Measurements from ENCODE around the gene ATP1B2. TPM values are rescaled to one million over a fixed set of nuclear protein-coding genes. Genes with fewer than 3 reads are reported as not detected.

ATP1B2 gene
- total and polyA plus RNA-seq, 2 of the 8 experiments (the other 6 are each of a cell fraction or from before 2014, with no cell fraction given): 9.1 to 21.0 TPM

DNA sequence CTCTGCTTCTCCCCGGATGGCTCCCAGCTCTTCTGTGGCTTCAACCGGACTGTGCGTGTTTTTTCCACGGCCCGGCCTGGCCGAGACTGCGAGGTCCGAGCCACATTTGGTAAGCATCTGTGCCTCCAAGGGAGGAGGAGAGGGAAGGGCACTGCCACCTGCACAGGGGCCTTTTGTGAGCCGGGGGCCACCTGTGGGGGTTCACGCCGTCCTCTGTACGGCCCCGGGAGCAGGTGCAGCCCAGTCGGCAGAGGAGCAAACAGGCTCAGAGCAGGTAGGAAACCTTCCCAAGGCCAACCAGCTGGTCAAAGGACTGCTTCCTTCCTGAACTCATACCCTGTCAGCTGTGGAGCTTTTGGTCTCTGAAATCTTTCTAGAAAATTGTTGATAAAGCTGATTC, 51.0 kb downstream of the ATP1B2 start:
- Histone ChIP-seq H3K27me3 (replicated peaks in 1 of 4; ENCODE audit: control insufficient read depth in 3 of 4, extremely low read depth in 1 of 4, insufficient read depth in 3 of 4, low read length in 3 of 4) (peaks cover 0 to 3% (median 1%) of the 10 kb centered on the region in 4 experiments; a peak in 2 of 7 replicates), H2BK5ac (ENCODE audit: low read depth, low read length) (no peak overlapping the region), H3K9ac (replicated peaks in 1 of 4; ENCODE audit: extremely low read depth in 1 of 4, low read depth in 3 of 4, low read length in 3 of 4) (no peak overlapping the region)

More for the DNA sequence above, 51.0 kb downstream of the ATP1B2 start:
- Histone ChIP-seq H3K79me1 (ENCODE audit: low read depth, low read length) (no peaks in the 10 kb centered on the region), H3K4me2 (ENCODE audit: insufficient read depth in 1 of 2, low read depth in 2 of 2, low read length in 2 of 2) (no peak overlapping the region), H3K23ac (ENCODE audit: insufficient read length) (no peak overlapping the region), H3K23me2 (ENCODE audit: low read depth, low read length) (peaks cover 19% of the 10 kb centered on the region; the same call in 1 of the 2 replicates), H3K14ac (ENCODE audit: insufficient read length) (no peak overlapping the region), H3K36me3 (ENCODE audit: control insufficient read depth in 2 of 4, insufficient read depth in 4 of 4, low read length in 3 of 4) (peaks cover 0 to 5% (median 2%) of the 10 kb centered on the region in 4 experiments; a peak in 3 of 8 replicates), H2BK15ac (ENCODE audit: low read length) (no peak overlapping the region), H3K56ac (replicated peaks; ENCODE audit: insufficient read length, low read depth, low read length) (no peak overlapping the region), H3K4me3 (ENCODE audit: extremely low read depth in 1 of 4, insufficient read depth in 2 of 4, low read depth in 3 of 4, low read length in 4 of 4) (no peak overlapping the region), H3K79me2 (ENCODE audit: control insufficient read depth in 1 of 2, insufficient read depth in 2 of 2, low read length in 2 of 2) (no peaks in the 10 kb centered on the region), H4K8ac (ENCODE audit: extremely low read depth, insufficient read depth, low read length) (no peak overlapping the region), H4K5ac (ENCODE audit: insufficient read length, low read depth, low read length) (no peak overlapping the region), H2BK120ac (replicated peaks; ENCODE audit: low read depth, low read length) (no peak overlapping the region), H3K4me1 (replicated peaks in 1 of 4; ENCODE audit: control insufficient read depth in 3 of 4, insufficient read depth in 4 of 4, low read length in 3 of 4) (peaks cover 2 to 18% (median 16%) of the 10 kb centered on the region in 4 experiments), H3K27ac (ENCODE audit: low read depth, low read length) (no peak overlapping the region), H3K4ac (replicated peaks; ENCODE audit: insufficient read length, low read depth, low read length) (no peak overlapping the region), H4K20me1 (replicated peaks in 1 of 2; ENCODE audit: control insufficient read depth in 1 of 2, insufficient read depth in 2 of 2, low read length in 2 of 2) (peaks cover 2 to 3% of the 10 kb centered on the region in 2 experiments), H4K91ac (replicated peaks; ENCODE audit: insufficient read length, low read length) (no peak overlapping the region), H3K18ac (ENCODE audit: extremely low read depth, low read length) (no peak overlapping the region), H2AFZ (ENCODE audit: low read length) (no peak overlapping the region), H2BK20ac (ENCODE audit: low read length) (no peak overlapping the region), H2AK5ac (ENCODE audit: low read depth, low read length) (no peak overlapping the region), H2BK12ac (ENCODE audit: low read depth, low read length) (no peak overlapping the region), H3K9me3 (ENCODE audit: insufficient read depth in 2 of 2, low read depth in 1 of 2, low read length in 1 of 2) (no peaks in the 10 kb centered on the region)
- WGBS, 2 experiments (ENCODE audit: extremely low coverage in 1 of 2, insufficient coverage in 1 of 2, insufficient read length in 1 of 2, insufficient replicate concordance in 2 of 2, low coverage in 1 of 2, low lambda C conversion rate in 2 of 2, missing lambda C conversion rate in 1 of 2): 81% methylated on average over 12 of the region's 14 CpGs; no CpG with 5 or more reads in 1 of the 2 experiments
- no peak for DNase-seq (ENCODE audit: low read depth in 1 of 2, low spot score in 2 of 2)
- ChIA-PET CTCF (ENCODE audit: partially characterized antibody) (interaction anchor here (2.6 to 9.2 kb wide), 2 partner anchors 10 to 13 kb away, joined by 14 to 85 read pairs; partner anchors contain the start of genes TP53 and WRAP53), POLR2A (ENCODE audit: partially characterized antibody) (interaction anchor here (0.6 to 11.4 kb wide), 2 partner anchors 14 to 86 kb away, joined by 3 to 186 read pairs; partner anchors contain the start of genes TP53 and WRAP53)
- no peak for TF ChIP-seq PHF8 (conservative IDR thresholded peaks at IDR 0.05; ENCODE audit: low read depth, low read length)
- TF ChIP-seq GABPA (IDR thresholded peaks at IDR 0.05; ENCODE audit: borderline replicate concordance, insufficient read depth, low read length): no peak
- no peak for TF ChIP-seq CBX8 (IDR thresholded peaks at IDR 0.05; ENCODE audit: borderline replicate concordance, low read depth, low read length)
- no peak for TF ChIP-seq CEBPB (IDR thresholded peaks at IDR 0.05; ENCODE audit: low read depth, low read length)
- TF ChIP-seq TEAD4 (IDR thresholded peaks at IDR 0.05; ENCODE audit: low read depth, low read length): no peak
- no peak for FAIRE-seq

All from H1 (cell line).